ENCODE measurements around the gene GLT1D1.

DNA sequence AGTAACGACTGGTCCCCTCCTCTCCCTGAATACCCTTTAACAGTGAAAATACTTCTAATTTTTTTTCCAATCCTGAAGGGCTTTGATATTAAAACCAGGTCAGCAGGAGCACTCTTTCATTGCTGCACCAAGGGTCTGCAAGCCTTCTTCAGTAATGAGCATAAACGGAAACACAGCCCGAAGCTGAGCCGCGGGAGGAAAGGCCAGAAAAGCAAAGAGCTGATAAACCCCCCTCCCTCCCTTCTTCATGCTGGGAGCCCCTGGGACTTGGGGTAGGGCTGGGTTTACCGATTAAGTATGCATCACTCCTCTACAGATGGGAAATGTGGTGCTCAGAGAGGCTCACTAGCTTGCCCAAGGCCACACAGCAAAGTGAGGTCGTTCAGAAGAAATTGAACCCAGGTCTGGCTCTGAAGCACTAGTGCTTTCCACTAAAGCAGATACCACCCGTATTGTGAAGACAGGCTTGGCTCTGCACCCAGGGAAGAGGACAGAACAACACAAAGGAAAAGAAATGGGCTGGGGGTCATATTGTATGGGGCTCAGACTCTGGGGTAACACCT lies 128.8 kb downstream of the GLT1D1 start:
- TF ChIP-seq POLR2AphosphoS5 (IDR thresholded peaks at IDR 0.05; ENCODE audit: borderline replicate concordance, low read depth, low read length) = no peak
- TF ChIP-seq EZH2 (IDR thresholded peaks at IDR 0.05) = no peak

Data from SK-N-MC (cell line).